Heart left ventricle (tissue), 16 donors: ENCODE results near the gene HLA-DOA. TPM values are rescaled to one million over a fixed set of nuclear protein-coding genes. Genes with fewer than 3 reads are reported as not detected.
A peak's percentile ranks its signal among the peaks of the same experiment; 100 is the strongest.

ENCODE experiments used
- ATAC-seq, 4 donors: fragments of 200-7000 bp; cut with Tn5 transposase; one replicate each; pipeline ENCODE4 v1.9.1; 2020 to 2022; ENCODE audit warnings: moderate library complexity in 4 of 4, mild to moderate bottlenecking in 3 of 4, moderate number of reproducible peaks in 1 of 4
- DNase-seq, 5 donors: peaks; one replicate each; pipeline ENCODE4 v3.0.0-alpha.2; 2020
- H3K27ac ChIP-seq, 12 donors: fragments of 200-600 bp; sonication (generic) in 4 of 12; one replicate each; pipeline versions ENCODE4 v1.5.0 to v1.8.0; 2016 to 2022; ENCODE audit warnings: mild to moderate bottlenecking in 2 of 12
- H3K27me3 ChIP-seq, 9 donors: fragments of 200-600 bp; sonication (generic) in 2 of 9; one replicate each; pipeline versions ENCODE4 v1.5.1 to v1.8.0; 2016 to 2022; ENCODE audit warnings: mild to moderate bottlenecking in 3 of 9
- H3K36me3 ChIP-seq, 9 donors: fragments of 200-600 bp; sonication (generic) in 2 of 9; one replicate each; pipeline versions ENCODE4 v1.5.0 to v1.8.0; 2018 to 2022; ENCODE audit warnings: mild to moderate bottlenecking in 2 of 9
- H3K4me1 ChIP-seq, 12 donors: fragments of 200-600 bp; sonication (generic) in 4 of 12; one replicate each; pipeline versions ENCODE4 v1.5.0 to v1.8.0; 2016 to 2022; ENCODE audit warnings: mild to moderate bottlenecking in 3 of 12
- H3K4me3 ChIP-seq, 12 donors: fragments of 200-600 bp; sonication (generic) in 4 of 12; one replicate each; pipeline versions ENCODE4 v1.5.0 to v1.8.0; 2017 to 2022; ENCODE audit warnings: mild to moderate bottlenecking in 9 of 12, moderate library complexity in 4 of 12
- H3K9me3 ChIP-seq, 12 donors: fragments of 200-600 bp; sonication (generic) in 4 of 12; one replicate each; pipeline versions ENCODE4 v1.5.0 to v1.8.0; 2016 to 2022; ENCODE audit warnings: mild to moderate bottlenecking in 1 of 12
- POLR2A ChIP-seq, 2 donors: fragments of 450-650 bp; IDR thresholded peaks; one replicate each; pipeline ENCODE4 v1.6.1; 2017; ENCODE audit warnings: antibody characterized with exemption in 2 of 2, mild to moderate bottlenecking in 2 of 2, moderate library complexity in 2 of 2
- WGBS, 4 donors: extraction: QIAGEN DNeasy Blood & Tissue Kit in 2 of 4; methylation state at CpG; one replicate each; pipeline versions ENCODE4 v1.1.5 to v1.1.7; 2013 to 2018; 5-methylcytosine and 5-hydroxymethylcytosine counted together
- intact Hi-C, 10 donors: fragments of 100-400 bp; cut with DNase I; formaldehyde crosslinking; loops; one replicate each; pipeline versions ENCODE4 v1.11.1 to v1.14.2; 2022
- polyA plus RNA-seq, 2 donors: library from polyadenylated mRNA; stranded (reverse); fragments of 200-250 nt; gene quantifications; one replicate each; pipeline ENCODE4 v1.2.3, GENCODE V29; 2013
- total RNA-seq, 9 donors: library from RNA; depleted of rRNA in 2 of 9; stranded (reverse); fragments of >200 nt in 2 of 9; fragmentation: NEBNext Ultra II Directional in 3 of 9; extraction: Animal tissue kit (Norgen Biotek cat#: 25700) in 3 of 9; gene quantifications; one replicate each; pipeline versions ENCODE4 v1.1.0 to v1.2.4, GENCODE V29; 2016 to 2023
- TF ChIP-seq, protein P1 (sequence below), 12 donors: fragments of 200-600 bp; sonication (generic) in 4 of 12; IDR thresholded peaks; one replicate each; pipeline versions ENCODE4 v1.5.0 to v1.8.0; 2018 to 2022; ENCODE audit warnings: antibody characterized with exemption in 12 of 12, mild to moderate bottlenecking in 5 of 12
- donor health status: ischemic (EF 13 %, LVEDD 7.1; RV severe dilation, severe dysfunction).
- donor health status: healthy with polysubstance abuse.
- donor health status: DM: no; HTN: yes; CAD: no.
- donor health status: DM: no; HTN: no; CAD: no.
- donor health status: ischemic (EF 25% LVEDD 6.9; RV normal size, moderate dysfunction).
- donor health status: ischemic (EF 25% LVEDD 5.7; RV mildly dilated, moderate dysfunction).
- donor health status: healthy.
- donor health status: DM: yes; HTN: yes; CAD: no.
- donor health status: ischemic (EF 35%, LVEDD 5.7; RV mildly dilated, moderate dysfunction).
- donor health status: nonischemic (EF 11% LVEDD 7.7; RV severe dilation, severe dysfunction).
- donor health status: DM: yes; HTN: yes; CAD: no.
- donor health status: PGD.
- donor health status: ischemic (EF 29% LVEDD 5.4; RV normal size, mild dysfunction).
- donor health status: nonischemic (EF 23%, LVEDD 6.1; RV moderate dilation, normal function).

HLA-DOA gene
- total and polyA plus RNA-seq, 11 donors, result 0.44 to 32.4 (median 1.3) TPM

DNA sequence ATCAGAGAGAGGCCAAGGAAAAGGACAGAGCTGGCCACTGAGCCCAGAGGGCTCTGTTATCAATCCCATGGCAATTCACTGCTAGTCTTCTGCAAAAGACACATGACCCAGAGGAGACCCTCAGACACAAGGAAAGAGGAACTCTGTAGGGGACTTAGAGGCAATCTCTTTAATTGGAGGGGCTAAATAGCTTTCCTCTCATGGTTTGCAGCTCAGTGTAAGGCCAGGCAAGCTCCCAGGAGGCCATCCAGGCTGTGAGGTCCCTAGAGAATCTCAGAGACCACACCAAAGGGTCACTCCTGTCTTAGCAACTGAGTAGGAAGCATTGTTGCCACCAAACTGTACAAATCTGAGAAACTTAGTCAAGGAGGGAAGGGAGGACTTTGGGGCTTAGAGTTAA is 10.0 kb upstream of the HLA-DOA start:
- TF ChIP-seq POLR2A (IDR thresholded peaks at IDR 0.05), result no peak
- TF ChIP-seq, protein P1, sequence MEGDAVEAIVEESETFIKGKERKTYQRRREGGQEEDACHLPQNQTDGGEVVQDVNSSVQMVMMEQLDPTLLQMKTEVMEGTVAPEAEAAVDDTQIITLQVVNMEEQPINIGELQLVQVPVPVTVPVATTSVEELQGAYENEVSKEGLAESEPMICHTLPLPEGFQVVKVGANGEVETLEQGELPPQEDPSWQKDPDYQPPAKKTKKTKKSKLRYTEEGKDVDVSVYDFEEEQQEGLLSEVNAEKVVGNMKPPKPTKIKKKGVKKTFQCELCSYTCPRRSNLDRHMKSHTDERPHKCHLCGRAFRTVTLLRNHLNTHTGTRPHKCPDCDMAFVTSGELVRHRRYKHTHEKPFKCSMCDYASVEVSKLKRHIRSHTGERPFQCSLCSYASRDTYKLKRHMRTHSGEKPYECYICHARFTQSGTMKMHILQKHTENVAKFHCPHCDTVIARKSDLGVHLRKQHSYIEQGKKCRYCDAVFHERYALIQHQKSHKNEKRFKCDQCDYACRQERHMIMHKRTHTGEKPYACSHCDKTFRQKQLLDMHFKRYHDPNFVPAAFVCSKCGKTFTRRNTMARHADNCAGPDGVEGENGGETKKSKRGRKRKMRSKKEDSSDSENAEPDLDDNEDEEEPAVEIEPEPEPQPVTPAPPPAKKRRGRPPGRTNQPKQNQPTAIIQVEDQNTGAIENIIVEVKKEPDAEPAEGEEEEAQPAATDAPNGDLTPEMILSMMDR (IDR thresholded peaks at IDR 0.05), result no peak
- intact Hi-C loops, result loop anchor here in 6 of 10 donors (1.0 to 10.0 kb wide), 7 partner anchors 10 to 228 kb away; partner anchors contain the start of gene HLA-DPA1 (in 1 of the 6)
- H3K27me3 ChIP-seq, result peaks cover 0 to 3% (median 0%) of the 10 kb centered on the region in 9 donors
- peaks cover 0 to 69% (median 28%) of the 10 kb centered on the region in 12 donors for H3K4me1 ChIP-seq
- no peaks in the 10 kb centered on the region for H3K36me3 ChIP-seq
- DNase-seq, result no peak
- no peaks in the 10 kb centered on the region for H3K9me3 ChIP-seq
- ATAC-seq, result peak in 1 of 4 donors; percentile 17
- peak overlapping the region in 9 of 12 donors; percentile 19 to 42 (median 29) for H3K4me3 ChIP-seq
- peak overlapping the region; percentile 76 to 97 (median 88) for H3K27ac ChIP-seq

DNA sequence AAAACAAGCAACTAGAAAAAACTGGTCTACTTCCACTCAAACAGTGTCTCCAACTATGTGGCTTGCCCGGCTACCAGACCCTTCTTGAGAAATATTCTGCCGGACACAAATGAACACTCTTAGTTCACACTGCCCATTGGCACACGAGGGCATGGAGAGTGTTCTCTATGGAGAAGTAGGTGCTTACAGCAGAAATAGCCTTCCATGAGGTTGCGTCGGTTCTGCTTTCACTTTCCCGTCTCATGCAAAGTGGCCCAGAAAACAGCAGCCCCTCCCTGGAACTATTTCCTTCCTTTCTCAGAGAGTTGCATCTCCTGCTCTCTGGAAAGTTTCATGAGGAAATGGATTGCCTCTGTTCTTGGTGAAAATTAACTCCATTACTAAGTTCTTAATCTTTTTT is 9.5 kb upstream of the HLA-DOA start:
- Histone ChIP-seq H3K27me3 (peaks cover 0 to 7% (median 0%) of the 10 kb centered on the region in 9 donors), H3K9me3 (no peaks in the 10 kb centered on the region), H3K27ac (peak overlapping the region; percentile 76 to 97 (median 88)), H3K4me3 (peak overlapping the region in 9 of 12 donors; percentile 19 to 42 (median 29)), H3K4me1 (peaks cover 0 to 71% (median 30%) of the 10 kb centered on the region in 12 donors), H3K36me3 (no peaks in the 10 kb centered on the region)
- intact Hi-C loops, result loop anchor here in 6 of 10 donors (1.0 to 10.0 kb wide), 7 partner anchors 10 to 228 kb away; partner anchors contain the start of gene HLA-DPA1 (in 1 of the 6)
- 7 to 19% (median 17%) methylated on average over 6 of the region's 6 CpGs for WGBS, 4 donors
- TF ChIP-seq, protein P1 (IDR thresholded peaks at IDR 0.05), result no peak
- no peak for TF ChIP-seq POLR2A (IDR thresholded peaks at IDR 0.05)
- DNase-seq (peak in 4 of 5 donors; percentile 65 to 82 (median 73)), ATAC-seq (peak; percentile 63 to 94 (median 88))

DNA sequence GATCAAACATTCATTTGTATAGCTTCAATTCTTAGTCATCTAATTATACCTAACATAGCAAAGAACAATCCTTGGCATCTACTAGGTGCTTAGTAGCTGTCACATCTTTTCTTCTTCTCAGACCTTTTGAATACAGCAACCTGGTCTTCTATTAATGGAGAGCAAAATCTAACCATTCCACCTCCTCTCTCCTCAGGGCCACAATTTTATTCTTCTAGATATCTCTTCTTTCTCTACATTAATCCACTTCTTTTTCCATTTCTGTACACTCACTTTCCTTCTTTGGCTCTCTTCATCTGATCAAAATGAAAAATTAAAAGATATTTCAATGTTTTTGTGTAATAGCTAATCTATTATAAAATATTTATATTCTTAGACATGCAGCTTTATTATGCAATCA is 9.0 kb upstream of the HLA-DOA start:
- Histone ChIP-seq H3K27ac (peak overlapping the region; percentile 37 to 97 (median 88)), H3K9me3 (no peaks in the 10 kb centered on the region), H3K36me3 (no peaks in the 10 kb centered on the region), H3K4me1 (peaks cover 0 to 71% (median 31%) of the 10 kb centered on the region in 12 donors), H3K4me3 (peak overlapping the region in 8 of 12 donors; percentile 25 to 40 (median 32)), H3K27me3 (peaks cover 0 to 11% (median 0%) of the 10 kb centered on the region in 9 donors)
- no peak for DNase-seq
- intact Hi-C loops, result loop anchor here in 5 of 10 donors (5.0 to 10.0 kb wide), 6 partner anchors 54 to 229 kb away; partner anchors contain the start of gene HLA-DPA1 (in 1 of the 5)
- ATAC-seq, result no peak
- no peak for TF ChIP-seq POLR2A (IDR thresholded peaks at IDR 0.05)
- TF ChIP-seq, protein P1 (IDR thresholded peaks at IDR 0.05), result no peak

DNA sequence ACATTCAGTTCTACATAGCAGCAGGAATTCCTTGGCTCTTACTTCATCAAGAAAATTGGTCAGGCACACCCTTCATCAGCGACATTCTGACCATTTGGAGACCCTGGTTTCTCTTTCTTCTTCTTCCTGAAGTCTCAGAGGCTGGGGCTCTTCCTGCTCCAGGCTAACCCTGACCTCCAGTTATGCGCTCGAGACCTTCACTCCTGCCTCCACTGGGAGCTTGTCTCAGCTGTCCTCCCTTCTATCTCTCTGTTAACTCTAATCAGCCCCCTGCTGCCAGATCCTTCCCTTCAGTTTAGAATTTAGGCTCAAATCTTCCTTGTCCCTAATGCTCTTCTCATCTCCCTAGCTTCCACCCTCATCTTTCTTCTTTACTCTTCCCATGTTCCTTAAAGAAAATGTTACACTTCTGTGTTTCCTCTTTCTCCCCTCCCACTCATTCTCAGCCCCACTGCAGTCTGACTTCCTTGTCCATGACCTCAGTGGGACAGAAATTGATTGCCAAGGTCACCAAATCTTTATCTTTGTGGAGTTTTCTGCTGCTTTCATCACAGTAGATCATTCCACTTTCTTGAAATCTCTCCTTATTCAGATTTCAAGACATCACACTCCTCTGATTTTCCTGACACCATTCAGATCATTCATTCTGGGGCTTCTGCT is 8.4 kb upstream of the HLA-DOA start:
- ATAC-seq, result no peak
- Histone ChIP-seq H3K27me3 (peaks cover 0 to 15% (median 0%) of the 10 kb centered on the region in 9 donors), H3K9me3 (no peaks in the 10 kb centered on the region), H3K4me3 (peak overlapping the region in 1 of 12 donors; percentile 35), H3K4me1 (peaks cover 0 to 71% (median 31%) of the 10 kb centered on the region in 12 donors), H3K27ac (peak overlapping the region; percentile 37 to 97 (median 88)), H3K36me3 (no peaks in the 10 kb centered on the region)
- TF ChIP-seq, protein P1 (IDR thresholded peaks at IDR 0.05), result no peak
- no peak for TF ChIP-seq POLR2A (IDR thresholded peaks at IDR 0.05)
- intact Hi-C loops, result loop anchor here in 6 of 10 donors (1.0 to 10.0 kb wide), 7 partner anchors 54 to 229 kb away; partner anchors contain the start of gene HLA-DPA1 (in 1 of the 6)
- no peak for DNase-seq
- 46 to 56% (median 50%) methylated on average over 3 of the region's 3 CpGs for WGBS, 4 donors
